Parathyroid adenoma (tissue), 2 donors: ENCODE results near the gene CBLB.

Experiments
- H2AFZ ChIP-seq: fragments of 300-600 bp; sonication (generic); one replicate; pipeline ENCODE4 v1.7.0; 2017; ENCODE audit warnings: antibody characterized with exemption, mild to moderate bottlenecking
- H3K27ac ChIP-seq: fragments of 300-600 bp; sonication (generic); one replicate; pipeline ENCODE4 v1.7.0; 2017
- H3K27me3 ChIP-seq: fragments of 300-600 bp; sonication (generic); one replicate; pipeline ENCODE4 v1.7.0; 2017; ENCODE audit warnings: low read length; ENCODE audit not compliant: control insufficient read depth, insufficient read depth
- H3K36me3 ChIP-seq: fragments of 300-600 bp; sonication (generic); one replicate; pipeline ENCODE4 v1.7.0; 2017; ENCODE audit warnings: low read length; ENCODE audit not compliant: control insufficient read depth, insufficient read depth
- H3K4me1 ChIP-seq: fragments of 300-600 bp; sonication (generic); one replicate; pipeline ENCODE4 v1.7.0; 2017; ENCODE audit warnings: control low read depth
- H3K4me2 ChIP-seq: fragments of 300-600 bp; sonication (generic); one replicate; pipeline ENCODE4 v1.7.0; 2017; ENCODE audit warnings: low read length
- H3K4me3 ChIP-seq: fragments of 300-600 bp; sonication (generic); one replicate; pipeline ENCODE4 v1.7.0; 2017; ENCODE audit warnings: low read depth, low read length
- H3K79me2 ChIP-seq: fragments of 300-600 bp; sonication (generic); one replicate; pipeline ENCODE4 v1.7.0; 2017; ENCODE audit warnings: control low read depth
- H3K9ac ChIP-seq: fragments of 300-600 bp; sonication (generic); one replicate; pipeline ENCODE4 v1.7.0; 2017; ENCODE audit warnings: mild to moderate bottlenecking
- H3K9me3 ChIP-seq: fragments of 300-600 bp; sonication (generic); one replicate; pipeline ENCODE4 v1.7.0; 2017; ENCODE audit warnings: low read length; ENCODE audit not compliant: control insufficient read depth
- CTCF ChIP-seq: fragments of 300-600 bp; sonication (generic); IDR thresholded peaks from one replicate; pipeline ENCODE4 v1.7.0; 2017; ENCODE audit warnings: antibody characterized with exemption, mild to moderate bottlenecking
- donor health status: primary hyperparathyroidism.

Gene CBLB

GRCh38 chr3:105847865-105848264 lies 20.9 kb downstream of the CBLB start:
- Histone ChIP-seq H3K4me1 (peaks cover 4% of the 10 kb centered on the region), H3K27me3 (no peaks in the 10 kb centered on the region), H3K4me3 (no peak overlapping the region), H2AFZ (no peak overlapping the region), H3K79me2 (no peaks in the 10 kb centered on the region), H3K27ac (no peak overlapping the region), H3K36me3 (no peaks in the 10 kb centered on the region), H3K4me2 (no peak overlapping the region), H3K9me3 (no peaks in the 10 kb centered on the region), H3K9ac (no peak overlapping the region)
- TF ChIP-seq CTCF: no peak

GRCh38 chr3:105847452-105847851 lies 21.4 kb downstream of the CBLB start:
- Histone ChIP-seq H3K4me3 (no peak overlapping the region), H2AFZ (no peak overlapping the region), H3K9me3 (no peaks in the 10 kb centered on the region), H3K4me2 (no peak overlapping the region), H3K36me3 (no peaks in the 10 kb centered on the region), H3K27ac (no peak overlapping the region), H3K79me2 (no peaks in the 10 kb centered on the region), H3K9ac (no peak overlapping the region), H3K27me3 (no peaks in the 10 kb centered on the region), H3K4me1 (peaks cover 4% of the 10 kb centered on the region)
- no peak for TF ChIP-seq CTCF

GRCh38 chr3:105846809-105847208 lies 22.0 kb downstream of the CBLB start:
- Histone ChIP-seq H3K27ac (no peak overlapping the region), H3K4me2 (no peak overlapping the region), H3K9ac (no peak overlapping the region), H3K4me1 (peaks cover 4% of the 10 kb centered on the region), H3K4me3 (no peak overlapping the region), H2AFZ (no peak overlapping the region), H3K9me3 (no peaks in the 10 kb centered on the region), H3K79me2 (no peaks in the 10 kb centered on the region), H3K36me3 (no peaks in the 10 kb centered on the region), H3K27me3 (no peaks in the 10 kb centered on the region)
- TF ChIP-seq CTCF: no peak

- Histone ChIP-seq H3K9ac (no peak overlapping the region), H3K27ac (no peak overlapping the region), H3K4me1 (peaks cover 4% of the 10 kb centered on the region), H3K36me3 (no peaks in the 10 kb centered on the region), H3K9me3 (no peaks in the 10 kb centered on the region), H3K4me3 (no peak overlapping the region), H3K79me2 (no peaks in the 10 kb centered on the region), H3K4me2 (no peak overlapping the region), H2AFZ (no peak overlapping the region), H3K27me3 (no peaks in the 10 kb centered on the region)
- TF ChIP-seq CTCF: no peak
Measured at GRCh38 chr3:105845488-105845887, 23.3 kb downstream of the CBLB start.

- no peak for TF ChIP-seq CTCF
- no peak overlapping the region for H3K4me2 ChIP-seq
- H3K4me3 ChIP-seq: no peak overlapping the region
- H3K9me3 ChIP-seq: no peaks in the 10 kb centered on the region
- H3K36me3 ChIP-seq: no peaks in the 10 kb centered on the region
- H3K9ac ChIP-seq: no peak overlapping the region
- H3K4me1 ChIP-seq: peaks cover 4% of the 10 kb centered on the region
- H3K27me3 ChIP-seq: no peaks in the 10 kb centered on the region
- no peaks in the 10 kb centered on the region for H3K79me2 ChIP-seq
- H2AFZ ChIP-seq: no peak overlapping the region
- no peak overlapping the region for H3K27ac ChIP-seq
Measured at GRCh38 chr3:105844704-105845103, 24.1 kb downstream of the CBLB start.
